Natural killer cell (primary cell): ENCODE measurements around the gene OR2H2. TPM values are rescaled to one million over a fixed set of nuclear protein-coding genes. Genes with fewer than 3 reads are reported as not detected.

Experiments
- ATAC-seq, 3 donors: fragments of 150-1000 bp in 2 of 3; fragments of 200-7000 bp in 1 of 3; cut with Tn5 transposase; 1 replicate in 1 of 3; 2 replicates in 2 of 3; pipeline ENCODE4 v1.10.0; 2021; ENCODE audit warnings: mild to moderate bottlenecking in 2 of 3, moderate library complexity in 2 of 3
- DNase-seq, 2 donors: peaks; one replicate each; pipeline versions ENCODE4 v3.0.0 to v3.0.0-alpha.2; 2013 to 2021; ENCODE audit warnings: mixed read lengths in 1 of 2
- H3K27ac ChIP-seq: one replicate; pipeline ENCODE4 v1.5.1; 2013; ENCODE audit warnings: mild to moderate bottlenecking, low read length
- H3K27me3 ChIP-seq: one replicate; pipeline ENCODE4 v1.6.1; 2013; ENCODE audit warnings: low read length; ENCODE audit not compliant: control insufficient read depth, insufficient read depth
- H3K36me3 ChIP-seq: one replicate; pipeline ENCODE4 v1.6.1; 2013; ENCODE audit warnings: low read length; ENCODE audit not compliant: control insufficient read depth, insufficient read depth
- H3K4me1 ChIP-seq: one replicate; pipeline ENCODE4 v1.6.1; 2013; ENCODE audit warnings: low read length; ENCODE audit not compliant: control insufficient read depth, insufficient read depth
- H3K4me3 ChIP-seq: one replicate; pipeline ENCODE4 v1.5.1; 2013; ENCODE audit warnings: low read length
- H3K9me3 ChIP-seq: one replicate; pipeline ENCODE4 v1.6.1; 2013; ENCODE audit warnings: low read length; ENCODE audit not compliant: control insufficient read depth, insufficient read depth
- H3K27ac Mint-ChIP-seq, 2 donors: one replicate each; pipeline ENCODE4 v1.8.0; 2022; ENCODE audit warnings: mild to moderate bottlenecking in 2 of 2, mixed read lengths in 2 of 2, moderate library complexity in 1 of 2
- H3K27me3 Mint-ChIP-seq, 2 donors: one replicate each; pipeline ENCODE4 v1.8.0; 2022; ENCODE audit warnings: low read depth in 2 of 2, mixed read lengths in 2 of 2
- H3K36me3 Mint-ChIP-seq: one replicate; pipeline ENCODE4 v1.8.0; 2022; ENCODE audit warnings: mixed read lengths
- H3K4me1 Mint-ChIP-seq, 2 donors: one replicate each; pipeline ENCODE4 v1.8.0; 2022; ENCODE audit warnings: mixed read lengths in 2 of 2
- H3K4me3 Mint-ChIP-seq: one replicate; pipeline ENCODE4 v1.8.0; 2022; ENCODE audit warnings: mild to moderate bottlenecking, moderate library complexity, mixed read lengths
- H3K9me3 Mint-ChIP-seq, 2 donors: one replicate each; pipeline ENCODE4 v1.8.0; 2022; ENCODE audit warnings: mixed read lengths in 2 of 2
- CTCF ChIP-seq: fragments of 200-600 bp; IDR thresholded peaks from one replicate; pipeline ENCODE4 v1.8.0; 2022; ENCODE audit warnings: antibody characterized with exemption
- WGBS: methylation state at CpG from one replicate; pipeline ENCODE4 v1.1.7; 2013; ENCODE audit warnings: missing lambda C conversion rate; ENCODE audit not compliant: insufficient coverage; 5-methylcytosine and 5-hydroxymethylcytosine counted together
- intact Hi-C: fragments of 100-400 bp; cut with micrococcal nuclease; formaldehyde crosslinking; loops from one replicate; pipeline ENCODE4 v1.14.2; 2022
- total RNA-seq, 4 donors: library from RNA; stranded (reverse); fragments of 120-200 nt in 1 of 4; gene quantifications; one replicate each; pipeline versions ENCODE4 v1.2.3 to v1.2.4, GENCODE V29; 2013 to 2022

OR2H2 gene
- total RNA-seq, 3 donors from 2014 or later (not counting 1 experiment from before 2014, with no cell fraction given), result not detected

- under 1% methylated on average over 42 of the region's 51 CpGs for WGBS
- H3K27ac Mint-ChIP-seq, result peak overlapping the region in 1 of 2 donors; percentile 6
Observed at GRCh38 chr6:29627755-29628418, 43.0 kb downstream of the OR2H2 start.

DNA sequence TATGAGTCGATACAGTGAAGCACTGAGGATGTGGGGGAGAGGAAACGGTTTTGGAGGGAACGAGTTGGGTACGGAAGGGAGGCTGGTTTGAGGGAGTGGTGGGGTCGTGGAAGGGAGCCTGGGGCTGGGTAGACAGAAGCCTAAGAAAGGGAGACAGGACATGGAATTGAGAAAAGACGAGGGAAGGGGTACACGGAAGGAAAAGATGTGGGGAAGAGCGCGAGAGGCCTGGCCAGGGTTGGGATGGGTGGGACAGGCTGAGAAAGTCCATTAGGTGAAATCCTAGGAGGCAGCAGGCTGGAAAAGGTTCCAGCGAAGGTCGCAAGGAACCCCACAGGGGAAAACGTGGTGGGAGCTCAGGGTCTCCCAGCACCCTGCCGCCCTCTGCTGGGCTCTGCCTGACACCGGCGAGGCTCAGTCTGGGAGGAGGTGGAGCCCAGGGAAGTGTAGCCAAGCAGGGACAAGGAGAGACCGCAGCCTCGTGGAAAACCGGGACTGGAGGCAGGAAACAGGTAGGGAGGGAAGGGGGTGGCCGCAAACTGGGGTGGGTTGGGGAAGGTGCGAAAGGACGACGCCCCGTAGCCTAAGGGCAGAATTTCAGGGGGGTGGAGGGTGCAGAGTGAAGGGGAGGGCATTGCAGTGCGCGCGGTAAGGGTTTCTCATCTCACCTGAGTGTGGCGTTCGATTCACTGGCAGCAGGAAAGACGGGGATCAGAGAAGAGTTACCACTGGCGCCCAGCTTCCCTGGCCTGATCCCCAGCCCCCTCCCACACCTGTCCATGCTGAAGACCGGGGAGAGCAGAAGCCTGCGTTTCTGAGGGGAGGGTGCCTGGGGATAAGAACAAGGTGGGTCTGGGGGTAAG lies 43.7 kb downstream of the OR2H2 start:
- H3K27ac ChIP-seq, result no peak overlapping the region
- Mint-ChIP-seq H3K9me3 (no peaks in the 10 kb centered on the region), H3K4me1 (peaks cover 19 to 38% of the 10 kb centered on the region in 2 donors), H3K36me3 (no peaks in the 10 kb centered on the region), H3K27me3 (peaks cover 42 to 65% of the 10 kb centered on the region in 2 donors), H3K4me3 (peak overlapping the region; percentile 90), H3K27ac (peak overlapping the region in 1 of 2 donors; percentile 6)
- intact Hi-C loops, result no loop called here
- ATAC-seq (peak; percentile 49 to 60 (median 59)), DNase-seq (peak; percentile 30 to 76)
- H3K4me1 ChIP-seq, result peaks cover 37% of the 10 kb centered on the region
- H3K4me3 ChIP-seq, result peak overlapping the region; percentile 76
- peak; percentile 44 for TF ChIP-seq CTCF
- H3K36me3 ChIP-seq, result no peaks in the 10 kb centered on the region
- H3K9me3 ChIP-seq, result no peaks in the 10 kb centered on the region
- whole genome bisulfite sequencing, result 1% methylated on average over 32 of the region's 32 CpGs
- peaks cover 24% of the 10 kb centered on the region for H3K27me3 ChIP-seq

More at GRCh38 chr6:29627755-29628418, 43.0 kb downstream of the OR2H2 start:
- Histone ChIP-seq H3K36me3 (no peaks in the 10 kb centered on the region), H3K27me3 (peaks cover 24% of the 10 kb centered on the region), H3K27ac (peak overlapping the region; percentile 39), H3K9me3 (no peaks in the 10 kb centered on the region), H3K4me3 (peak overlapping the region; percentile 76), H3K4me1 (peaks cover 30% of the 10 kb centered on the region)
- intact Hi-C loops, result no loop called here
- no peak for TF ChIP-seq CTCF
- Mint-ChIP-seq H3K9me3 (no peaks in the 10 kb centered on the region), H3K4me3 (peak overlapping the region; percentile 90), H3K27me3 (peaks cover 42 to 63% of the 10 kb centered on the region in 2 donors), H3K36me3 (no peaks in the 10 kb centered on the region), H3K4me1 (peaks cover 14 to 32% of the 10 kb centered on the region in 2 donors)
- DNase-seq (peak in 1 of 2 donors; percentile 71), ATAC-seq (peak; percentile 26 to 33 (median 27))

DNA sequence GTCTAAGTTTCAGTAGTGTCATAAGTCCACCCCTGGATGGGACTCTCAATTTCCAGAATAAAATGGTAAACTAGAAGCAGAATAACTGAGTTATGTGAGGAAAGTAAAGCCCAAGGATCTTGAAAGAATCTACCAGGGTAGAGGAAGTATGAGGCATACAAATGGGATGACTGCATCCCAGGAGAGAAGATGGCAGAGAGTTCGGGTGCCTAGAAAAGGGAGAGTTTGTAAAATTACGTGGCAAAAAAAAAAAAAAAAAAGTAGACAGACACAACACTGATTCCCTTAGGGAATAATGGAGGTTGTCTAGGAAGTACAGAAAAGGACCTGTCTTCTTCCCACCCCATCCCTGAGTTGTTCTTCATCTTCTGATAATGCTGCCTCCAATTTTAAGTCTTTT lies 44.6 kb downstream of the OR2H2 start:
- Histone ChIP-seq H3K27me3 (peaks cover 24% of the 10 kb centered on the region), H3K9me3 (no peaks in the 10 kb centered on the region), H3K36me3 (no peaks in the 10 kb centered on the region), H3K4me3 (no peak overlapping the region), H3K4me1 (peaks cover 37% of the 10 kb centered on the region), H3K27ac (no peak overlapping the region)
- ATAC-seq (no peak), DNase-seq (no peak)
- peak overlapping the region; percentile 90 for H3K4me3 Mint-ChIP-seq
- H3K36me3 Mint-ChIP-seq, result no peaks in the 10 kb centered on the region
- 100% methylated on average over 2 of the region's 2 CpGs for WGBS
- TF ChIP-seq CTCF, result no peak
- H3K27me3 Mint-ChIP-seq, result peaks cover 42 to 63% of the 10 kb centered on the region in 2 donors
- H3K27ac Mint-ChIP-seq, result no peak overlapping the region
- intact Hi-C loops, result no loop called here
- no peaks in the 10 kb centered on the region for H3K9me3 Mint-ChIP-seq
- H3K4me1 Mint-ChIP-seq, result peaks cover 20 to 39% of the 10 kb centered on the region in 2 donors
